ENCODE measurements around the gene TTC9B.
"Not testable (repeated sequence)": the region's sequence is repeated elsewhere in the genome, so short reads cannot be mapped to it uniquely, and the experiment has no call there.

Gene TTC9B

GRCh38 chr19:40210889-40211288, 7.3 kb downstream of the TTC9B start:
- no peak for DNase-seq

DNA sequence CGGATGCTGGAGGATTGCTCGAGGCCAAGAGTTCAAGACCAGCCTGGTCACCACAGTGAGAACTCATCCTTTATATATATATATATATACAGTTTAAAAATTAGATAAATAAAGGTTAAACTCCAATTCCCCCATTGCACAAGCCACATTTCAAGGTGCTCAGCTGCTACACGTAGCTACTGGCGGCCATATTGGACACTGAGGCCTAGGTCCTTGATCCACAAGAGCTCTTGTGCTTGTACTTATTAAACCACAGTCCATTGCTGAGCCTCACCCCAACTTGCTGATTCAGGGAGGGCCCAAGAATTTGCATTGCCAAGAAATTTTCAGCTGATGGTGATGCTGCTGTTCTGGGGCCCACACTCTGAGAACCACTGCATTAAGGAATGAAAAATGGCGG, 9.6 kb downstream of the TTC9B start:
- DNase-seq = no peak

DNA sequence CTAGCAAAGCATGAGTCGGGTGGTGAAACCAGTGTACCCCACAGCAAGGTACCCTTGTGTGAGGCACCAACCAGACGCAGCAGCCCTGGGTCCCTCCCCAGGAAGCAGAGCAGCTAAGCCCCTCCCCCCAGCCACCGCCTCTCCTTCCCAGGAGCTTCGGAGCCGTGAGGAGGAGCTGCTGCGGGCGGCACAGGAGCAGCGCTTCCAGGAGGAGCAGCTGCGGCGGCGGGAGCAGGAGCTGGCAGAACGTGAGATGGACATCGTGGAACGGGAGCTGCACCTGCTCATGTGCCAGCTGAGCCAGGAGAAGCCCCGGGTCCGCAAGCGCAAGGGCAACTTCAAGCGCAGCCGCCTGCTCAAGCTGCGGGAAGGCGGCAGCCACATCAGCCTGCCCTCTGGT, 12.4 kb downstream of the TTC9B start:
- no peak for DNase-seq

DNA sequence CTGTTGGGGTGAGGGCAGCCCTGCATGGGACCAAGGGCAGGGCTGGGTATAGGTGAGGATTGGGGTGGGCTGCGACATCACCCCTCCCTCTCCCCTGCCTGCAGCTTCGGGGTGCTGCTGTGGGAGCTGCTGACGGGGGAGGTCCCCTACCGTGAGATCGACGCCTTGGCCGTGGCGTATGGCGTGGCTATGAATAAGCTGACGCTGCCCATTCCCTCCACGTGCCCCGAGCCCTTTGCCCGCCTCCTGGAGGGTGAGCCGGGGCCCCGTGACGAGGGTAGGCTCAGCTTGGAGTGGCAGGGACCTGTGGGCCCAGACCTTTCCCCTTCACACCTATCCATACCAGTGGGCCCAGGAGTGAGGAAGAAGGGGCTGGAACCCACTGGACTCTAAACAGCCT, 13.8 kb downstream of the TTC9B start:
- DNase-seq = no peak

- no peak for DNase-seq
These were observed 17.7 kb downstream of the TTC9B start for GRCh38 chr19:40200341-40201099.

DNA sequence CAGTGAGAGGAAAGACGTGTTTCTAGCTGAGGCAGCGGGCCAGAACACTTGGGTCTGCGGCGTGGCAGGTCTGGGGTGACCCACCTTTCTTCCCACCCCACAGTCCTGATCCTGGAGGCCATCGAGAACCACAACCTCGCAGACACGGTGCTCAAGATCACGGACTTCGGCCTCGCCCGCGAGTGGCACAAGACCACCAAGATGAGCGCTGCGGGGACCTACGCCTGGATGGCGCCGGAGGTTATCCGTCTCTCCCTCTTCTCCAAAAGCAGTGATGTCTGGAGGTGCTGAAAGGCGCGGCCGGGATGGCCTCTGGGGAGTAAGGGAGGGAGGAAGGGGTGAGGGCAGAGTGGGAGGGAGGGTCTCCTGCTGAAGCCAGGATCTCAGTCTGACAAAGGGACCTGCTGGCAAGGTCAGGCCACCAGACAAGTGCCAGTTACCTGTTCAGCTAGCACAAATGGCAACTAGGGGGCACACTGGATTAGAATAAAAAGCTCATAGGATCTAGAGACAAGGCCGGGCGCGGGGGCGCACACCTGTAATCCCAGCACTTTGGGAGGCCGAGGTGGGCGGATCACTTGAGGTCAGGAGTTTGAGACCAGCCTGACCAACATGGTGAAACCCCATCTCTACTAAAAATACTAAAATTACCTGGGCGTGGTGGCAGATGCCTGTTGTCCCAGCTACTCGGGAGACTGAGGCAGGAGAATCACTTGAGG, 19.8 kb downstream of the TTC9B start:
- DNase-seq = no peak

- no peak for DNase-seq
These were observed 24.7 kb downstream of the TTC9B start for GRCh38 chr19:40193587-40193849.

GRCh38 chr19:40192758-40193586, 25.2 kb downstream of the TTC9B start:
- DNase-seq = no peak

GRCh38 chr19:40191836-40192646, 26.1 kb downstream of the TTC9B start:
- peak; percentile 19 for DNase-seq

DNA sequence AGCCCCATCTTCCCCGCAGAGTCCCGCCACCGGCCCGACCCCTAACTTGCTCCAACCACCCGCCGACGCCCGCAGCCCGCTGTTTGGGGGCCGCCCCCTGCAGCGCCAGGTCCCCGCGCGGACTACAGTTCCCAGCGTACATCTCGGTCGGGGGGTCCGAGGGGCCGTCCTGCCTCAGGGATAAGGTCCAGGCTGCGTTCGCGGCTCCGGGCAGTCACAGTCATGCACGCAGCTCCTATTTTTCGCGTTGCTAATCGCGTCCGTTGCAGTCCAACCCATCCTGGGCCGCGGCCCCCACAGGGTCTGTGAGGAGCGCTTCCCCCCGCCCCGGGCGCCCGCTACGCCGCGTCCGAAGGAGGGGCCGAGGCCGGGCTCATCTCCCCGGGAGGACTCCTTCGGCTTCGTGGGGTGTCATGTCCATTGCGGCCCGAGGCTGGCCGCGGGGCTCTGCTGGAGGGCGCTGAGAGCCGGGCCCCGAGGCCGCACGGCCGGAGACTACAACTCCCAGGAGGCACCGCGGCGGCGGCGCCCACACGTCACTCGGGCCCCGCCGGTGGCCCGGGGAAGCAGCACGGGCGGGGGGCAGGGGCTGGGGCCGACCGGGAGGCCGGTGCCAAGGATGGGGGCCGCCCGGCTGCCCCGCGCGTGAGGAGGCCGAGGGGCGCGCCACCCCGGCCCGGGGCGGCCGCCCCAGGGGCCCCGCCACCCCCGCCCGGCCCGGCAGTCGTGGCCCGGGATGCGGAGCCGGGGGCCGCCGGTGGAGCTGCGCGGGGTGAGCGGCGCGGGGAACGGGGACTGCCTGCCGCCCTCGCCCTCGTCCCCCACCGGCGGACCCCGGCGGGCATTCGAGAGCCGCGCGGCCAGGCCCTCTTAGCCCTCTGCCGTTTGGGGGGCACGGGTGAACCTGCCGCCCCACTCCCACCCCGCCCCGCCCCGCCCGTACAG, 27.0 kb downstream of the TTC9B start, which contains the start of gene MAP3K10:
Gene MAP3K10, plus strand, starts transcription at position 536 of the 945 bp plus-strand sequence. CDS start 606 bp downstream, outside the sequence.
- peak; percentile 80 for DNase-seq

- no peak for DNase-seq
These were observed 33.9 kb downstream of the TTC9B start for GRCh38 chr19:40184273-40184672.

- no peak for DNase-seq
These were observed 39.4 kb downstream of the TTC9B start for GRCh38 chr19:40178756-40179155.

DNA sequence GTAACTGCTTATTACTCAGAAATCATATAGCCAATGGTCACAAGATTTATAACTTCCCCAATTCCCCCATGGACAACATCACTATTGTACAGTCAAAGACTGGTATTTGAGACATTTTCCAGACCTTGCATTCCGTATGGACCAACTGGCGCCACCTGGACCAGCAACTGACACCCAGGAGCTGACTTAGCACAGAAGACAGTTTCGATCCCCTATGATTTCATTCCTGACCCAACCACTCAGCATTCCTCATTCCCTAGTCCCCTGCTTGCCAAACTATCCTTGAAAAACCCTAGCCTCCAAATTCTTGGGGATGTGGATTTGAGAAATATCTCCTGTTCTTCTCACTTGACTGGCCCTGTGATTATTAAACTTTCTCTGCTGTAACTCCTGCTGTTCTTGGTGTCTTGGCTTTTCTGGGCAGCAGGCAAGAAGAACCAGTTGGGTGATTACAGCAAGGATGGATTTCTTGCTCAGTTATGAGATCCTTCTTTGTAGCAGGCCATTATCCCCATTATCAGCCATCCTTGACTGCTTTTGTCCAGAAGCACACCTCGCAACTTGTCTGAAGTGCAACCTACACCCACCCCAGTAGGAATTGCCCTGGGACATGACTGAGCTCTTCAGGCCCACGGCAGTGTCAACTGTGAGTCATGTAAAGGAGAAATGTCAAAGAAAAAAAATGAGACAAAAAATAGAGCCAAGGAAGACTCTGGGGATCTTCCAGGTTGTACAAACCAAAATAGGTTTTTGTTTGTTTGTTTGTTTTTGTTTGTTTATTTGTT, 40.7 kb downstream of the TTC9B start:
- DNase-seq = no peak

GRCh38 chr19:40175820-40176219, 42.4 kb downstream of the TTC9B start:
- no peak for DNase-seq

DNA sequence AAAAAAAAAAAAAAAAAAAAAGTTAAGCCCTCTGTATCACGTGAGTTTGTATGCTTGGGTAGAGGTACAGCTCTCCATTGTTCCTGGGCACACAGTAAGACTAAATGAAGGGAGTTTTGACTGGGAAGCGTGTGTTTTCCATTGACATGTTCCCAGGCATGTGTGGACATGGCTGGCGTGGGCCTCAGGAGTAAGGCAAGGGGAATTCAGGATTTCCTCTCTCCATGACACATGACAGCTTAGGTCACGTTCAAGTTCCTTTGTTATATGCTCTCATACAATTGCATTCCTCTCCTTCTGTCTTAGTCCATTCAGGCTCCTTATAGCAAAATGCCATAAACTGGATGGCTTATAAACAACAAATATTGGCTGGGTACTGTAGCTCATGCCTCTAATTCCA, 44.1 kb downstream of the TTC9B start:
- DNase-seq = no peak

DNA sequence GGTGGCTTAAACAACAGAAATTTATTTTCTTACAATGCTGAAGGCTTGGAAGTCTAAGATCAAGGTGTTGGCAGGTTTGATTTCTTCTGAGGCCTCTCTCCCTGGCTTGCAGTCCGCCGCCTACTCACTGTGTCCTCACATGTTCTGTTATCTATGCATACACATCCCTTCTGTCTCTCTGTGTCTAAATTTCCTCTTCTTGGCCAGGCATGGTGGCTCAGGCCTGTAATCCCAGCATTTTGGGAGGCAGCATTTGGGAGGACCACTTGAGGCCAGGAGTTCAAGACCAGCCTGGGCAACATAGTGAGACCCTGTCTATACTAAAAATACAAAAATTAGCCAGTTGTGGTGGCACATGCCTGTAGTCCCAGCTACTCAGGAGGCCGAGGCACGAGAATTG, 46.9 kb downstream of the TTC9B start:
- DNase-seq = not testable (repeated sequence)

GRCh38 chr19:40170303-40170989, 47.7 kb downstream of the TTC9B start:
- DNase-seq = not testable (repeated sequence)

GRCh38 chr19:40169482-40170302, 48.5 kb downstream of the TTC9B start:
- DNase-seq = not testable (repeated sequence)
